ENCODE measurements around the gene OXSR1.
"Not testable (repeated sequence)": the region's sequence is repeated elsewhere in the genome, so short reads cannot be mapped to it uniquely, and the experiment has no call there.

The OXSR1 gene

GRCh38 chr3:38131621-38132369, 33.5 kb upstream of the OXSR1 start:
- Histone ChIP-seq H3K9me3 (ENCODE audit: control insufficient read depth in 1 of 2, low read length in 2 of 2) (no peaks in the 10 kb centered on the region), H3K4me3 (ENCODE audit: low read depth in 1 of 2, low read length in 2 of 2) (no peak overlapping the region), H3K27ac (ENCODE audit: low read length) (no peak overlapping the region), H3K36me3 (ENCODE audit: control insufficient read depth in 1 of 2, insufficient read depth in 2 of 2, low read length in 2 of 2) (peaks cover 62 to 65% of the 10 kb centered on the region in 2 donors), H3K4me1 (ENCODE audit: control insufficient read depth in 1 of 2, insufficient read depth in 2 of 2, low read length in 2 of 2) (peaks cover 8 to 18% of the 10 kb centered on the region in 2 donors), H3K27me3 (ENCODE audit: low read depth, low read length) (no peaks in the 10 kb centered on the region)

GRCh38 chr3:38133209-38133556, 32.2 kb upstream of the OXSR1 start:
- H3K27ac ChIP-seq (ENCODE audit: low read length), result peak overlapping the region; percentile 48
- no peak overlapping the region for H3K4me3 ChIP-seq (ENCODE audit: low read depth in 1 of 2, low read length in 2 of 2)
- peaks cover 14 to 21% of the 10 kb centered on the region in 2 donors for H3K4me1 ChIP-seq (ENCODE audit: control insufficient read depth in 1 of 2, insufficient read depth in 2 of 2, low read length in 2 of 2)
- H3K36me3 ChIP-seq (ENCODE audit: control insufficient read depth in 1 of 2, insufficient read depth in 2 of 2, low read length in 2 of 2), result peaks cover 49 to 51% of the 10 kb centered on the region in 2 donors
- H3K27me3 ChIP-seq (ENCODE audit: low read depth, low read length), result no peaks in the 10 kb centered on the region
- H3K9me3 ChIP-seq (ENCODE audit: control insufficient read depth in 1 of 2, low read length in 2 of 2), result no peaks in the 10 kb centered on the region

GRCh38 chr3:38133557-38134405, 31.6 kb upstream of the OXSR1 start:
- Histone ChIP-seq H3K9me3 (ENCODE audit: control insufficient read depth in 1 of 2, low read length in 2 of 2) (no peaks in the 10 kb centered on the region), H3K27me3 (ENCODE audit: low read depth, low read length) (no peaks in the 10 kb centered on the region), H3K4me1 (ENCODE audit: control insufficient read depth in 1 of 2, insufficient read depth in 2 of 2, low read length in 2 of 2) (peaks cover 14 to 21% of the 10 kb centered on the region in 2 donors), H3K36me3 (ENCODE audit: control insufficient read depth in 1 of 2, insufficient read depth in 2 of 2, low read length in 2 of 2) (peaks cover 46 to 47% of the 10 kb centered on the region in 2 donors), H3K4me3 (ENCODE audit: low read depth in 1 of 2, low read length in 2 of 2) (no peak overlapping the region), H3K27ac (ENCODE audit: low read length) (peak overlapping the region; percentile 48)

GRCh38 chr3:38134517-38135143, 30.7 kb upstream of the OXSR1 start:
- not testable (repeated sequence) for H3K27ac ChIP-seq (ENCODE audit: low read length); H3K27me3 ChIP-seq (ENCODE audit: low read depth, low read length); H3K9me3 ChIP-seq (ENCODE audit: control insufficient read depth in 1 of 2, low read length in 2 of 2); H3K4me3 ChIP-seq (ENCODE audit: low read depth in 1 of 2, low read length in 2 of 2)
- Histone ChIP-seq H3K36me3 (ENCODE audit: control insufficient read depth in 1 of 2, insufficient read depth in 2 of 2, low read length in 2 of 2) (peaks cover 37 to 39% of the 10 kb centered on the region in 2 donors), H3K4me1 (ENCODE audit: control insufficient read depth in 1 of 2, insufficient read depth in 2 of 2, low read length in 2 of 2) (peaks cover 19 to 28% of the 10 kb centered on the region in 2 donors)

- not testable (repeated sequence) for H3K27me3 ChIP-seq (ENCODE audit: low read depth, low read length); H3K9me3 ChIP-seq (ENCODE audit: control insufficient read depth in 1 of 2, low read length in 2 of 2)
- H3K36me3 ChIP-seq (ENCODE audit: control insufficient read depth in 1 of 2, insufficient read depth in 2 of 2, low read length in 2 of 2), result peaks cover 30 to 34% of the 10 kb centered on the region in 2 donors
- peaks cover 20 to 31% of the 10 kb centered on the region in 2 donors for H3K4me1 ChIP-seq (ENCODE audit: control insufficient read depth in 1 of 2, insufficient read depth in 2 of 2, low read length in 2 of 2)
- H3K27ac ChIP-seq (ENCODE audit: low read length), result peak overlapping the region; percentile 76
- peak overlapping the region; percentile 81 to 89 for H3K4me3 ChIP-seq (ENCODE audit: low read depth in 1 of 2, low read length in 2 of 2)
These were observed 29.6 kb upstream of the OXSR1 start for GRCh38 chr3:38135621-38136277.

- Histone ChIP-seq H3K4me1 (ENCODE audit: control insufficient read depth in 1 of 2, insufficient read depth in 2 of 2, low read length in 2 of 2) (peaks cover 20 to 31% of the 10 kb centered on the region in 2 donors), H3K4me3 (ENCODE audit: low read depth in 1 of 2, low read length in 2 of 2) (peak overlapping the region; percentile 81 to 89), H3K9me3 (ENCODE audit: control insufficient read depth in 1 of 2, low read length in 2 of 2) (no peaks in the 10 kb centered on the region), H3K36me3 (ENCODE audit: control insufficient read depth in 1 of 2, insufficient read depth in 2 of 2, low read length in 2 of 2) (peaks cover 32 to 34% of the 10 kb centered on the region in 2 donors), H3K27ac (ENCODE audit: low read length) (peak overlapping the region; percentile 76), H3K27me3 (ENCODE audit: low read depth, low read length) (no peaks in the 10 kb centered on the region)
These were observed 29.0 kb upstream of the OXSR1 start for GRCh38 chr3:38136393-38136776.

GRCh38 chr3:38136777-38137614, 28.3 kb upstream of the OXSR1 start, which contains the start of gene ACAA1:
Gene ACAA1 (minus strand): TSS chr3:38137127. CDS start chr3:38137035, 92 bp downstream.
- H3K27me3 ChIP-seq (ENCODE audit: low read depth, low read length), result no peaks in the 10 kb centered on the region
- H3K36me3 ChIP-seq (ENCODE audit: control insufficient read depth in 1 of 2, insufficient read depth in 2 of 2, low read length in 2 of 2), result peaks cover 32 to 34% of the 10 kb centered on the region in 2 donors
- H3K4me1 ChIP-seq (ENCODE audit: control insufficient read depth in 1 of 2, insufficient read depth in 2 of 2, low read length in 2 of 2), result peaks cover 20 to 31% of the 10 kb centered on the region in 2 donors
- peak within 1 kb of the TSS; percentile 87 to 89 for H3K4me3 ChIP-seq (ENCODE audit: low read depth in 1 of 2, low read length in 2 of 2)
- H3K9me3 ChIP-seq (ENCODE audit: control insufficient read depth in 1 of 2, low read length in 2 of 2), result no peaks in the 10 kb centered on the region
- H3K27ac ChIP-seq (ENCODE audit: low read length), result peak within 1 kb of the TSS; percentile 93

GRCh38 chr3:38137615-38138348, 27.6 kb upstream of the OXSR1 start:
- peak overlapping the region; percentile 93 for H3K27ac ChIP-seq (ENCODE audit: low read length)
- peaks cover 20 to 31% of the 10 kb centered on the region in 2 donors for H3K4me1 ChIP-seq (ENCODE audit: control insufficient read depth in 1 of 2, insufficient read depth in 2 of 2, low read length in 2 of 2)
- H3K27me3 ChIP-seq (ENCODE audit: low read depth, low read length), result no peaks in the 10 kb centered on the region
- H3K36me3 ChIP-seq (ENCODE audit: control insufficient read depth in 1 of 2, insufficient read depth in 2 of 2, low read length in 2 of 2), result peaks cover 33 to 35% of the 10 kb centered on the region in 2 donors
- peak overlapping the region; percentile 87 to 89 for H3K4me3 ChIP-seq (ENCODE audit: low read depth in 1 of 2, low read length in 2 of 2)
- H3K9me3 ChIP-seq (ENCODE audit: control insufficient read depth in 1 of 2, low read length in 2 of 2), result no peaks in the 10 kb centered on the region

- peaks cover 20 to 26% of the 10 kb centered on the region in 2 donors for H3K4me1 ChIP-seq (ENCODE audit: control insufficient read depth in 1 of 2, insufficient read depth in 2 of 2, low read length in 2 of 2)
- peak within 1 kb of the TSS; percentile 93 for H3K27ac ChIP-seq (ENCODE audit: low read length)
- peaks cover 27% of the 10 kb centered on the region in 2 donors for H3K36me3 ChIP-seq (ENCODE audit: control insufficient read depth in 1 of 2, insufficient read depth in 2 of 2, low read length in 2 of 2)
- H3K9me3 ChIP-seq (ENCODE audit: control insufficient read depth in 1 of 2, low read length in 2 of 2), result no peaks in the 10 kb centered on the region
- H3K27me3 ChIP-seq (ENCODE audit: low read depth, low read length), result no peaks in the 10 kb centered on the region
- peak within 1 kb of the TSS; percentile 87 to 89 for H3K4me3 ChIP-seq (ENCODE audit: low read depth in 1 of 2, low read length in 2 of 2)
These were observed 26.8 kb upstream of the OXSR1 start, which contains the start of gene MYD88 for GRCh38 chr3:38138349-38139190. Gene MYD88 (plus strand): TSS chr3:38138661. CDS start chr3:38138701, 40 bp downstream.
